ENCODE data around the gene RAB31. TPM values are rescaled to one million over a fixed set of nuclear protein-coding genes. Genes with fewer than 3 reads are reported as not detected.
A peak's percentile ranks its signal among the peaks of the same experiment; 100 is the strongest.

The RAB31 gene
- total and polyA plus RNA-seq, 12 donors, result 46.6 to 365 (median 136) TPM

- Histone ChIP-seq H3K4me1 (replicated peaks in 1 of 2) (peaks cover 0 to 7% of the 10 kb centered on the region in 2 donors), H3K9me3 (replicated peaks in 1 of 3) (no peaks in the 10 kb centered on the region), H3K36me3 (replicated peaks in 1 of 2) (no peaks in the 10 kb centered on the region), H3K27me3 (no peaks in the 10 kb centered on the region), H3K27ac (no peak overlapping the region), H3K4me3 (no peak overlapping the region)
- 63 to 74% (median 68%) methylated on average over 6 of the region's 6 CpGs for WGBS, 4 donors
- DNase-seq, result peak in 1 of 7 donors; percentile 3
- TF ChIP-seq POLR2A (IDR thresholded peaks at IDR 0.05) (no peak), CTCF (IDR thresholded peaks at IDR 0.05) (no peak)
- intact Hi-C loops (cut with DNase I), result no loop called here
Measured at GRCh38 chr18:9700261-9700796, 7.8 kb upstream of the RAB31 start.

- Histone ChIP-seq H3K27ac (peak overlapping the region in 1 of 5 donors; percentile 31), H3K4me3 (no peak overlapping the region), H3K36me3 (replicated peaks in 1 of 2) (no peaks in the 10 kb centered on the region), H3K9me3 (replicated peaks in 1 of 3) (no peaks in the 10 kb centered on the region), H3K27me3 (no peaks in the 10 kb centered on the region), H3K4me1 (replicated peaks in 1 of 2) (peaks cover 0 to 13% of the 10 kb centered on the region in 2 donors)
- peak in 2 of 7 donors; percentile 12 to 35 for DNase-seq
- intact Hi-C loops (cut with DNase I), result no loop called here
- TF ChIP-seq POLR2A (IDR thresholded peaks at IDR 0.05), result no peak
- TF ChIP-seq CTCF (IDR thresholded peaks at IDR 0.05), result no peak
- WGBS, 4 donors, result 70 to 74% (median 72%) methylated on average over 11 of the region's 11 CpGs
Measured at GRCh38 chr18:9701609-9702349, 6.3 kb upstream of the RAB31 start.

- TF ChIP-seq POLR2A (IDR thresholded peaks at IDR 0.05), result no peak
- TF ChIP-seq CTCF (IDR thresholded peaks at IDR 0.05), result no peak
- H3K4me1 ChIP-seq (replicated peaks in 1 of 2), result peaks cover 0 to 23% of the 10 kb centered on the region in 2 donors
- peak overlapping the region in 1 of 5 donors; percentile 9 for H3K27ac ChIP-seq
- intact Hi-C loops (cut with DNase I), result no loop called here
- 87 to 95% (median 89%) methylated on average over 11 of the region's 11 CpGs for WGBS, 4 donors
- H3K36me3 ChIP-seq (replicated peaks in 1 of 2), result no peaks in the 10 kb centered on the region
- H3K9me3 ChIP-seq (replicated peaks in 1 of 3), result no peaks in the 10 kb centered on the region
- H3K4me3 ChIP-seq, result no peak overlapping the region
- H3K27me3 ChIP-seq, result no peaks in the 10 kb centered on the region
- DNase-seq, result peak in 1 of 7 donors; percentile 14
Measured at GRCh38 chr18:9704233-9705118, 3.6 kb upstream of the RAB31 start.
